Gastrocnemius medialis (tissue), 4 donors: ENCODE data around the gene FIG4.

ENCODE experiments used
- CTCF ChIP-seq, 5 experiments: fragments of 450-650 bp in 3 of 5; fragments of 200-600 bp in 2 of 5; sonication (generic) in 2 of 5; IDR thresholded peaks in 4 of 5; conservative IDR thresholded peaks in 1 of 5; 1 replicate in 4 of 5; 2 replicates in 1 of 5; pipeline ENCODE4 v1.5.1; 2016 to 2019; ENCODE audit warnings: antibody characterized with exemption in 5 of 5, mild to moderate bottlenecking in 3 of 5, moderate library complexity in 3 of 5
- POLR2A ChIP-seq, 2 donors: fragments of 450-650 bp; IDR thresholded peaks; one replicate each; pipeline ENCODE4 v1.6.1; 2017; ENCODE audit warnings: antibody characterized with exemption in 2 of 2, mild to moderate bottlenecking in 2 of 2, moderate library complexity in 2 of 2

GRCh38 chr6:109787312-109787711 is 96.2 kb downstream of the FIG4 start:
- TF ChIP-seq POLR2A (IDR thresholded peaks at IDR 0.05) (no peak), CTCF (IDR thresholded peaks at IDR 0.05 in 4 of 5, conservative IDR thresholded peaks at IDR 0.05 in 1 of 5) (no peak)
